HG02938 (cell line): ENCODE results near the gene CXCL10.

Experiments
- ATAC-seq: cut with Tn5 transposase; IDR thresholded peaks from one replicate; pipeline ENCODE4 v1.9.1; 2021; ENCODE audit warnings: mild to moderate bottlenecking, moderate library complexity; ENCODE audit not compliant: unreplicated experiment

The CXCL10 gene

GRCh38 chr4:75997081-75997480 is 26.2 kb downstream of the CXCL10 start:
- ATAC-seq = no peak

- ATAC-seq = no peak
Observed at GRCh38 chr4:75995727-75996126, 27.6 kb downstream of the CXCL10 start.

- ATAC-seq = no peak
Observed at GRCh38 chr4:75992462-75992861, 30.8 kb downstream of the CXCL10 start.

GRCh38 chr4:75989846-75990528 is 33.3 kb downstream of the CXCL10 start:
- ATAC-seq = no peak

- ATAC-seq = no peak
Observed at GRCh38 chr4:75985116-75985515, 38.2 kb downstream of the CXCL10 start.

GRCh38 chr4:75980576-75980975 is 42.7 kb downstream of the CXCL10 start:
- ATAC-seq = no peak

- ATAC-seq = no peak
Observed at GRCh38 chr4:75976177-75976576, 47.1 kb downstream of the CXCL10 start.

- ATAC-seq = no peak
Observed at GRCh38 chr4:75973766-75974165, 49.5 kb downstream of the CXCL10 start.
